ENCODE data around the gene CEMIP.
A peak's percentile ranks its signal among the peaks of the same experiment; 100 is the strongest.

The CEMIP gene

GRCh38 chr15:80778964-80779657, at the start of gene CEMIP:
Gene CEMIP (plus strand): TSS chr15:80779370. CDS start chr15:80873880, 94,510 bp downstream.
- DNase-seq = no peak

GRCh38 chr15:80730387-80730786, 48.8 kb upstream of the CEMIP start:
- DNase-seq = no peak

- DNase-seq = no peak
These were observed 48.2 kb upstream of the CEMIP start for GRCh38 chr15:80730926-80731325.

DNA sequence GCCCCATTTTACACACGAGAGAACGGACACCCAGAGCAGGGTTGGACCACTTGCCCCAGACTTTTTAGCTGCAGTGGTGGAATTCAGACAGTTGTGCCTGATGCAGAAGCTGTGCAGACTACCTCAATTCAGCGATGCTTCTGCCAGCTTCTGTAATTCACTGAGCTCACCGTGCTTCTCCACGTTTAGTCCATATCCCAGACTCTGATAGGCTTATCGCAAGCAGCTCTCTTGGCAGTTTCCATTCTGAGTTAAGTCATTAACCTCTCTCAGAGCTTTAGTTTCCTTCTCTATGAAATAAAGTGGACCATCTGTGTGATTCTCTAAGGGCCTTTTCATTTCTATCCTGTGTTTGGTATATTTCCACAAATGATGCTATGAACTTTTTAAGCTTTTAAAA, 47.0 kb upstream of the CEMIP start:
- no peak for DNase-seq

- no peak for DNase-seq
These were observed 46.4 kb upstream of the CEMIP start for GRCh38 chr15:80732818-80733217.

- DNase-seq = no peak
These were observed 45.7 kb upstream of the CEMIP start for GRCh38 chr15:80733460-80733859.

DNA sequence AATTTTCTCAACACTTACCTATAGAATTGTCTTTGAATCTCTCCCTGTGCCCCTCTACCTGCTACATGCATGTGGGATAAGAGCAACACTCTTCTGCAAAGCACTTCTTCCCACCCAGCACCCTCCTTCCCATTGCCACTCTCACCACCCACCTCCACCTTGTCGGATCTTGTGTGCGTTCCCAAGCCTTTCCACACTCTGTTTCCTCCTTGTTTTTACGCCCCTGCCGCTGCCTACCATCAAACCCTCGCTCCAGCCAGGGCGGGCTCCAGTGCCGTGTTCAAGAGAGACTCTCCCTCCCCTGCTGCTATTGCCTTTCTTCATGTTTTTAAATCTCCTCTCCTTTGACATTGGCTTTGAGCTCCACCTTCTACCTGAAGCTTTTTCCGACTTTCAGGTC, 43.8 kb upstream of the CEMIP start:
- DNase-seq = no peak

GRCh38 chr15:80736560-80736959, 42.6 kb upstream of the CEMIP start:
- DNase-seq = no peak

DNA sequence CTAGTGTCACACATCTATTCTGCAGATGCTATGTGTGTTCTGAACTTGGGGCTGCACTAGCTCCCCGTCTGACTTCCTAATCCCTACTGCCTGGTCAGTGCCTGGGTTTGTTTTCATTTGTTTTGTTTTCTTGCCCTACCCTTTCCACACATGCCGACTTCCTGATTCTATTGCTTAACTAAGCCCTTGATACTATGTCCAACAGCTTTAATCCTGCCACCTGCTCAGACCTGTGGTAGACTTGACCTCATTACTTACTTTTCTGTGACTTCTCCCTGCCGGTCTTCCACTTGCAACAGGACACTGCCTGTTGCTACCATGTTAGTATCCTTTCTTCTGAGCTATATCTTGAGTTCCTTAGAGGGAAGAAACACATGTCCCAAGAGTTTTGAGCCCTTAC, 39.3 kb upstream of the CEMIP start:
- no peak for DNase-seq

DNA sequence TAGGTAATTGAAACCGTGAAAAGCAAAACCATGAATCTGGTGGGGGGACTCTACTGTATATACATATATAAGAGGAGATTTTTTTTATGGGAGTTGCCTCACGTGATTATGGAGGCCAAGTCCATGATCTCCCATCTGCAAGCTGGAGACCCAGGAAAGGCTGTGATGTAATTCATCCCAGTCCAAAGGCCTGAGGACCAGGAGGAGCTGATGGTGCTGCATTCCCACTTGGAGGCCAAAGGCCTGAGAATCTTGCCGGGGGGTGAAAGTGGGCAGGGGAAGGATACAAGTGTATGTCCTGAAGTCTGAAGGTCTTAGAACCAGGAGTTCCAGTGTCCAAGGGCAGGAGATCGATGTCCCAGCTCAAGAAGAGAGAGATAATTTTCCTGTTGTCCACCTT, 37.1 kb upstream of the CEMIP start:
- DNase-seq = no peak

DNA sequence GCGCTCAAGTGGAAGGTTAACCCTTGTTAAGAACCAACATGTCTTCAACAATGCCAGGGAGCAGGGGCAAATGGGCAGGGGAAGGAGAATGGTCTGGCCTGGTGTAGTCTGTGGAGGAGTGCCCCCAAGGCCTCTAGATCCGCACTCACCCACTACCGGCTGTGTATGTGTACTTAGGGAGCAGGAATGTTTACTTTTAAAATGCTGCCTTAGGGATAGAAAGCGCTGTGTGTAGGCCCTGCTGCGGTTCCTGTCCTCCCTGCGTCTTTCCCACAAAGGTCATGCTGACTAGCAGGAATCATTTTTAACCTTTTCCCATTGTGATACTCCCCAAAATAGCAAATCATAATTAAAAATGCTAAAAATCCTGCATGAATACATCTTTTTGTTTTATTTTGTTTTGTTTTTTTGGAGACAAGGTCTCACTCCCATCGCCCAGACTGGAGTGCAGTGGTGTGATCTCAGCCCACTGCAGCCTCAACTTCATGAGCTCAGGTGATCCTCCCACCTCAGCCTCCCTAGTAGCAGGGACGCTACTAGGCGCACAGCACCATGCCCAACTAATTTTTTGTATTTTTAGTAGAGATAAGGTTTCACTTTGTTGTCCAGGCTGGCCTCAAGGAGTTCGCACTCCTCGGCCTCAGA, 35.9 kb upstream of the CEMIP start:
- no peak for DNase-seq

GRCh38 chr15:80744415-80744814, 34.8 kb upstream of the CEMIP start:
- DNase-seq = no peak

DNA sequence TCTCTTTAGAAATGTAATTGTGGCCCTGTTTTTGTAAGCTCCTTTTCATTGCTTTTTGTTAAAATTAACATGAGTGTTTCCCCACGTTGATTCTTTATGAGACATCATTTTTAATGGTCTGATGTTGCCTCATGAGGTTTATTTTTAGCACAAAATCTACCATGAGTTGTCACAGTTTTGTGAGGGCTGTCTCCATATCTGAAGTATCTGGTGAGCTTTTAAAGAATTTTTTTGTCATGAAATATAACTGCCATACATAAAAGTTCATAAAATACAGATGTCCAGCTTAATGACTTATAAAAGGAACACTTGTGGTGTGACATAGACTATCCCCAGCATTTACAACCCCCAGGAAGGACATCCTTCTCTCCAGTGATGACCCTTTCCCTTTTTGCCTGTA, 34.3 kb upstream of the CEMIP start:
- no peak for DNase-seq

DNA sequence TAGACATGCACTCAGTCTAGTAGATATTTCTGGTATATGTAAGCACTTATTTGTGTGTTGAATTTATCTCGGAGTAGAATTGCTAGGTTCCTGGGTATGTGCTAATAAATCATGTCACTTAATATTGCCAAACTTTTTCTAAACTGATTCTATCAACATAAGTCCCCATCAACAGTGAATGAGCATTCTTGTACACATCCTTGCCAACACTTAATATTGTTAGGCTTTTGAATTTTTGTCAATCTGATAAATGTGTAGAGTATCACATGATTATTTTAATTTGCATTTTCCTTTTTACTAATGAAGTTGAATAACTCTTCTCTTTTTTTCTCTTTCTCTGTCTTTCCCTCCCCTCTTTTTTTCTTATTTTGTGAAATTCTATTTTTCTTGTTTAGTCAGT, 33.3 kb upstream of the CEMIP start:
- no peak for DNase-seq

DNA sequence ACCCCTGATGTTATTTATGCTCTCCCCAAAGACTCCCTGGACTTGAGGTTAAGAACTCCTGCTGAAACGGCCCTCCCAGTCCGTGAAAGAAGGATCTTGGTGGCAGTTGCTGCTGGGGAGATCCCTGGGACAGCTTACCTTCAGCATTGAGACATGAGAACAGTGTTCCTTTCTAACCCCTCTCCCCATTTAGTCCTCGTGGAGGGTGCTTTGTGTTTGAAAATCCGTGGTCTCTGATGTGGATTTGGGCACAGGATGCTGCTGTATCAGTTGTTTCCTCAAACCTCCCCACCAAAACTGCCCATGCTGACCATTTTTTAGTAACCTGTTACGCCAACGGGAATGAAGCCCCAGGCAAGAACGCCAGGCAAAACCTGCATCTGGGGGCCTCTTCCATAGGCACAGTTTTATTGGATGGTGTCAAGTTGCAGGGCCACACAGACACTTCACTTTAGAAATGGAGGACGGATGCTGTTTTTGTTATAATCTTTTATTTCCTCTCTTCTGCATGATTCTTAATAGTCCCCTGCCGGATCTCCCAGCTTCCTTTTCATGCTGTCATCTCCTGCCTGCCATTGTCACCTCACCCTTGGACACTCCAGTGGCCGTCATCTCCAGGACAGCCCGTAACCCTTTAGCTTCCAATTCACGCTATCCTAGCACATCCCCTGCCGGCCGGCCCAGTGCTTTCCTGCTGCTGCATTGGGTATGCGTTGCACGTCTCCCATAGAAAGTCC, 31.7 kb upstream of the CEMIP start:
- no peak for DNase-seq

GRCh38 chr15:80749589-80749988, 29.6 kb upstream of the CEMIP start:
- no peak for DNase-seq

DNA sequence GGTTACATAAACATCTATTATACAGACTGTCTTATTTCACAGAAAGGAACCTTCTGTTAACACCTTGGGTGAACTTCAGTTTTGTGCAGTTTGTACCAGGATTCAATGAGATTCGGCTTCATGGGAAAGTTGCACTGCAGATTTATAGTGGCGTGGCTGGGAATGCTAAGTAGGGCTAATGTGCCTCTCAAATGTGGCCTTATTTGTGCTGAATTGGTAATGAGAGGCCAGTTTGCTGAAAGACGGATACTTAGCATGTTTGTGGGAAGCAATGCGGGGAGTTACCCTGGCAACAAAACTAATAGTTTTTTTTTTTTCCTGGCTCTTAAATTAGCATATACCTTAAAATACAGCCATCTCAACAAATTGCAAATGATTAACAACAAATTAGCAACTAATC, 28.6 kb upstream of the CEMIP start:
- DNase-seq = no peak

GRCh38 chr15:80752204-80752603, 27.0 kb upstream of the CEMIP start:
- no peak for DNase-seq

DNA sequence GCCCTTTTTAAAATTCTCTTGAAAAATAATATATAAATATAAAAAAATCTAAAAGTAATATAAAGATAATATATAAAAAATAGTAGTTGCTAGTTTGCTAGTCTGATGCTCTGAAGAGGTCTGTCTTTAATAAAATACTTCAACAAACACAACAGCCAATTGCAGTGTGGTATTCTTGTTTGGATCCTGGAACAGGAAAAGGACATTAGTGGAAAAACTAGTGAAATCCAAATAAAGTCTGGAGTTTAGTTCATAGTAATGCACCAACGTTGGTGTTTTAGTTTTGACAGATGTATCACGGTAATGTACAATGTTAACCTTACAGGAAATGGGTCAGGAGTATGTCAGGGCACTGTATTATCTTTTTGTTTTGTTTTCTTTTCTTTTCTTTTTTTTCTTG, 26.0 kb upstream of the CEMIP start:
- no peak for DNase-seq

GRCh38 chr15:80754014-80754413, 25.2 kb upstream of the CEMIP start:
- DNase-seq = no peak

DNA sequence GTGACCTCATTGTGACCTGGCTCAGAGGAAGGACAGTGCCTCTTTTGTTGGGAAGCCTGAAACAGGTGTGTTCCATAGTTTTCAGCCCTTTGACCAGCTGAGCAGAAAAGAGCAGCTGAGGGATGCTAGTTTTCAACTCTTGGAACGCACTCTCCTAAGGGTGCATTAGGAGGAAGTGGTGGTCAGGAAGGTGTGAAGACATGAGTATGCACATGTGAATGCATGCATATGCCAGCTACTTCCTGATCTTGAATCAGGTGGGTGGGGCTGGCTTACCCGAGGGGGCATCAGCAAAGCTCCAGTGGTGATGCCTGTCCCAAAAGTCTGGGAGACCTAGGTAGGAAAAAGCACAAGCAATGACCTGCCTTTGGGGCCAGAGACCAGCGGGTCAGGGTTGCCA, 23.3 kb upstream of the CEMIP start:
- DNase-seq = peak; percentile 4

- DNase-seq = no peak
These were observed 20.9 kb upstream of the CEMIP start for GRCh38 chr15:80758130-80758745.

DNA sequence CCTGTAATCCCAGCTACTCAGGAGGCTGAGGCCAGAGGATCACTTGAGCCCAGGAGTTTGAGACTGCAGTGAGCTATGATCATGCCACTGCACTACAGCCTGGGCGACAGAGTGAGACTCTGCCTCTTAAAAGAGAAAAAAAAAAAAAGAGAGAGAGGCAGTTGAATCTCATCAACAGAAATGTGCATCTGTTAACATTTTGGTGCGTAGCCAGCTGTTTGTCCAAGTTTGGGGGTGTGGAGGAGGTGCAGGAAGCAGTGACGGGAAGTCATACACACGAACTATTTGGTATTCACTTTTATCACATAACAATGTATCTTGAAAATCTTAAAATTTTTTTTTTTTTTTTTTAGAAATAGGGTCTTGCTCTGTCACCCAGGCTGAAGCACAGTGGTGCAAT, 18.2 kb upstream of the CEMIP start:
- no peak for DNase-seq

DNA sequence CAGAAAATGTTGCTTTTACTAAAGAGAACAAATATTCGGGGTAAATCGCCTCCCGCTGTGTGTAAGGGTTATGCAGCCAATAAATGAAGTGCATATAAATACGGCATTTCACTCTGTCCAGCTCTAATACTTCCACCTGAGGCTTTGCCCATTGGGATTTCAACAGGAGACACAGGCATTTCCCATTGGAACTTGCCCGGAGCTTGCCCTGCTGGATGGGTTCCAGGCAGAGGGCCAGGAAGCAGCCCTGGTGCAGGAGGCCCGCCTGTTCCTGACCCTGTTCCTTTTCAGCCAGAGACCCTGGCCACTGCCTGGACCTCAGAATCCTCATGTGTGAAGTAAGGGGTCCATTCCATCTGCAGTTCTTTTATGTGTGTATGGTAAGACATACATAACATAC, 17.4 kb upstream of the CEMIP start:
- DNase-seq = no peak

All from CD4-positive, alpha-beta T cell treated with Interleukin-4 for 4 hours (primary cell).